ENCODE measurements around the gene PYGM.

GRCh38 chr11:64799623-64800302 is 40.0 kb upstream of the PYGM start:
- no peak for TF ChIP-seq CTCF (IDR thresholded peaks at IDR 0.05)
- TF ChIP-seq POLR2AphosphoS5 (IDR thresholded peaks at IDR 0.05): no peak
